ENCODE results near the gene ACIN1.

ACIN1 gene

DNA sequence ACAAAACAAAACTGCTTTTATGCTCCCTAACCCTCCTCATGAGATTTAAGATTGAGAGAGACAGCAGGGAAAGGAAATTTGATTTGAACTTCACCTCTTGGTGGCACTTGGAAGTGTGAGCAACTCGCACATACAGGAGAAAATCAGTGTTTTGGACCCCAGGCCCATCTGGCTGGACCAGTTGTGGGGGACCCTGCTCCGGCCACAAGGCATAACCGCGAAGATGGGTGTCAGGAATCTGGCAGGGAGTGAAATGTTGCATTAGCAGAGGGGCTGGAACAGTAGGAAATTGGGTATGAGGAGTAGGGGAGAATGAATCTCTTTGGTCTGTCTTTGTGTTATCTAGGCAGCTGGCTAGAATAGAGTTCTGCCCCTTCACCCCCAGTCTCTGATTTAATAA is 8.6 kb upstream of the ACIN1 start:
- no peak for DNase-seq

DNA sequence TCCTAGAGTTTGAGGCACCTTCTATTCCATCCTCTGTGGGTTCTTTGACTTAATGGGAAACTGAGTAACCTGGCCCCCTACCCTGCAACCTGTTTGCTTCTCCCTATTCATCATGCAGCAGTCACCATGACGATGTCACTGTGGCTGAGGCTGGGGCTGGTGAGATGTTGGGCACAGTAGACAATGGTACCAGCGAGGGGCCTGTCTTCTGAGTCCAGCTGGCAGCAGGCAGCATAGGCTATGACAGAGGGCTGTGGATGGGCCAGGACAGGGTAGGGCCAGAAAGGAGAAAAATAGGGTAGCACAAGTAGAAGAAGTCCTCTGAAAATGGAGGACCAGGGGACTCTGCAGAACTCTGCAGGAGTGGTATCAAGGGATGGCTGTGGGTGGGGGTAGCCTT is 7.9 kb upstream of the ACIN1 start:
- no peak for DNase-seq

DNA sequence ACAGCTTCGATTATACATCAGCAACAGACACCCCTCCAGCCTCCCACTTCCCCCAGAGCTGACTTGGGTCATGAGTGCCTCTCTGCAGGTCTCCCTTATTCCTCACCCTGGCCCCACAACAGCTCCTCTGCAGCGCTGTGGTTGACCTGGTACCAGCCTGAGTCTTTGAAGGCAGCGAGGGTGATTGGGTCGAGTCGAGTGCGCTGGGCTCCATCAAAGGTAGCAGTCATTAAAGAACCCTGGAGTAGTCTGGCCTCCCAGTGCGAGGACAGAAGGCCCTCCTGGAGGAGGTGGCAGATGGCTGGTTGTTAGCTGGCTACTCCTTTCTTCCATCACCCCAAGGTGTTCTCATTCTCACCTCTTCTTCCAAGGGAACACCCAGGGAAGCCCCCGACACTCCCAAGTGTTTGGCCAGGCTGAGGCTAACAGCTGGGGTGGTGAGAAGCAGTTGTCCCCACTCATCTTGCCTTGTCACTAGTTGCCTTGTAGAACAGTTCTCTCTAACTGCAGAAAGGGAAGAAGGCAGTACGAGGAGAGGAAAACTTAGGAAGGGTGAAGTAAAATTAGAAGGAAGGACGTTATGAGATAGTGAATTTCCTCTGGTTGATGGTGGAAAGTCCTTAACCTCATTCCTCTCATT is 7.2 kb upstream of the ACIN1 start:
- no peak for DNase-seq

DNA sequence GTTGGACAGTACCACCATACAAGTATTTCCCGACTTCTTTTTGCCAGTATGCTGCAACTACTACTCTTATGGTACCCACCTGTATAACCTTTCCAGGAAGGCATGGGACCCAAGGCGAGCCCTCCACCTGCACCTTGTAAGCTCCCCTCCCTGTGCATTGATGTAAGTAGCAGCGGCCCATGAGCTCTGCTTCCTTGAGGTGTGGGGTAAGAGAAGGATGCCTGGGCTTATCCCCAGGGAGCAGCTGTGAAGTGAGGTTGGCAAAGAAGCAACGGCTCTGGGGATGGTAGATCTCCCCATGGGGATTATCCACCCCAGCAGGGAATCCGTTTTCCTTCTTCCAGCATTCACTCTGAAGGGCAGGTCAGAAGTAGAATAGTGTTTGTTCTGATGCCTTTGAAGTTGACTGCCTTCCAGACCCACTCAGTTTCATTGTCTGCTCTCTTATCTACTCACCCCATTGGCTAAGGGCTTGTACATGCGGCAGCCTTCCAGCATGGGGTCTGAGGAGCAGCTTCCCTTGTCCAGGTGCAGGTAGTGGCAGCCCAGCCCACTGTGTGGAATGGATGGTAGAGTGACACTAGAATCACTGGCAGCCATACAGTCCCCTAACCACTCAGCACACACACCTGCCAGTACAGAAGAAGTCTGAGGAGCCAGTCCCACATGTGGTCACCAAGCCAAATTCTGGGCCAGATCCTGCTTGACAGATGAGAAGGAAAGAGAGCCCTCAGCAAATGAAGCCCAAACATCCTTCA is 6.5 kb upstream of the ACIN1 start:
- DNase-seq: no peak

DNA sequence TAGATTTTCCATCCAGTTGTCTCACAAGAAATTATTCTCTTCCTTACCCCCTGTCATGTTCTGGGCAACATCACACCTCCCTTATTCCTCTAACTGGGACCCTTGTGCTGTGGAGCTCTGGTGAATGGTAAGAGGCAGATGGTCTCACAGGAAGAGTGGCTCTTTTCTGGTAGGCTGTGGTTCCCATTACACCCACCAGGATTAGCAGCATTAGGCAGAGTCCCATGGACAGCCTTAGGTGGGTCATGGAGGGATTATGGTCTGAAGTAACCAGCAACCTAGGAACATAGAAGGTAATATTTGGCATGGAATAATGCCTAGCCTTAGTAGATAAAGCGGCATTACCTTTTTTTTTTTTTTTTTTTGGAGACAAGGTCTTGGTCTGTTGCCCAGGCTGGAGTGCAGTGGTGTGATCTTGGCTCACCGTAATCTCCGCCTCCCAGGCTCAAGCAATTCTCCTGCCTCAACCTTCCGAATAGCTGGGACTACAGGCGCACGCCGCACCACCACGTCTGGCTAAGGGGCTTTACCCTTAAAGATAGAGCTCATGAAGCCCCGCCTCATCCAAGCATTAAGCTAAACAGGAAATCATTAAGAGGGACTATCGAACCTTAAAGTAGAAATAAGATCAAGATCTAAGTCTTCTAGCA is 4.4 kb upstream of the ACIN1 start:
- no peak for DNase-seq

DNA sequence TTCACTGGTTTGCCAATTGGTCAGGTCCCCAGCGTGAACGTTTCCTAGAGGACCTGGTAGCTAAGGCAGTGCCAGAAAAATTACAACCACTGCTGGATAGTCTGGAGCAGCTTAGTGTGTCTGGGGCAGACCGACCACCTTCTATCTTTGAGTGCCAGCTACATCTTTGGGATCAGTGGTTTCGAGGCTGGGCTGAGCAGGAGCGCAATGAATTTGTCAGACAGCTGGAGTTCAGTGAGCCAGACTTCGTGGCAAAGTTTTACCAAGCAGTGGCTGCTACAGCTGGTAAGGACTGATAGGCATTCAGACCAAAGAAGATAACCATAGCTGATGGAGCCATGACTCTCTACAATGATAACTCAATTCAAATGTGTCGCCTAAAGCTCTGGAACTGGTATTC is 2.9 kb upstream of the ACIN1 start:
- DNase-seq: no peak

DNA sequence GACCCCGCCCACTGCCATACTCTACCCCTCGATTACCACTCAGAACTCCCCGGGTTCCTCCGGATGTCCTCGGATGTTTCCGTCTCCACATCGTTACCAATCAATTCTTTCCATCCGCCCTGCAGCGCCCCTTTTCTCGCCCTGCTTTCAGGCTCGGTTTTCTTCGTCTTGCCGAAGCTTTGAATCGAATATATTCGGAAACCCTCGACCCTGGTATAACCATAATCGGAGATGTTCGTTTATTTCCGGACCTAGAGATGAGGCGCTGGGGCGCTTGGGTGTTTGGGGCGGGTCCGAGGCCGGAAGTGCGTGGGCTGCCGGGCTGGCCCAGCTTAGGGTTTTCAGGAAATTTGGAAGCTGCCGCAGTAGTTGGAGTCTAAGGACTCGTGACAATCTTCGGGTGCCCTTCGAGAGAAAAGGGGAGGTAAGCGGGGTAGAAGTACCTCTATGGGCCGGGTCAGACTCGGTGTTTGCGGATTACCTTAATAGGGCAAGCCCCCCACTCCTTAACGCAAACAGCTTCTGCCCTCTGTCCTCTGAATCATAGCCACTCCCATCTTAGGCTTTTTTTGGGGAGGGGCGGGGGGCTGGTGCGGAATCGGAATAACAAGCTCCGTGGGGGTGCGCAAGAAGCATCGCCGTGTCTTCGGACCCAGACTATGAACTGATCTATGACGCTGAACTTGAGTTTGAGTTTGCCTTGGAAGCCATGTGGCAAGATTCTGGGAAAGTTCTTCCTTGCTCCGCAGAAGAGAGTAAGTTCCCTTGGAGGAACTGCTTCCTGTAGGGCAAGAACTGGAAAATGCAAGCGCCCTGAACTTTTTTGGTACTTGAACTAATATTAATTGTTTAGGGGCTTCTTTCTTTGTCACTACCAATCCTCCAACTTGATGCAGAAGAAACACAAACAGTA is 516 bp upstream of the ACIN1 start, which contains the start of gene C14orf119:
Gene C14orf119, plus strand, starts transcription at position 310 of the 913 bp plus-strand sequence. CDS start 2,154 bp downstream, outside the sequence.
- DNase-seq: no peak

DNA sequence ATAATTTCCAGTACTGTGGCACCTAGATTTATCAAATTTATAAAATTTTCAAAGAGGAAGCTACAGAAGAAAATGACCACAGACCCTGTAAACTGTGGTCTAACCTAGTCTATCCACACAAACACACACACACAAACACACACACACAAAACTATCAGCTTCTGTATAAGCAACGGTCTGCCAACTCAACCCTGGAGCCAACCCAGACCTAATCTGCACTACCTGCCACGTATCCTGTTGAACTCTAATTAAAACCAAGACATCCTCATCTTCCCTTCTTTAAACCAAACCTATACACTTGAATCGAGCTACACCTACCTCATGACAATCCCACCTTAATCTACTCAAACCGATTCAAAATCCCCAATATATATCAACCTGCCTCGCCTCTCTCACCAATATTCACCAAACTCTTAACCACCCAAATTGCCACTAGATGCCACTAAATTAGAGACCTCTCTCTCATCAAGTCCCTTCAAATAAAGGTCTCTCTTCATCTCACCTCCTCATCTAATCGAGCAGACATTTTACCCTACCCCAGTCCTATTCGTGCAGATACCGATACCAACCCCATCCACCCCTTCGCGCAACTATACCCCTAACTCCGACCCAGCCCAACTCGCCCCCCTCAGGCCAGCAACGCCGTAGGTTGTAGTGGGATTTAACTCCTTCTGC is 808 bp downstream of the ACIN1 start:
- DNase-seq: no peak

DNA sequence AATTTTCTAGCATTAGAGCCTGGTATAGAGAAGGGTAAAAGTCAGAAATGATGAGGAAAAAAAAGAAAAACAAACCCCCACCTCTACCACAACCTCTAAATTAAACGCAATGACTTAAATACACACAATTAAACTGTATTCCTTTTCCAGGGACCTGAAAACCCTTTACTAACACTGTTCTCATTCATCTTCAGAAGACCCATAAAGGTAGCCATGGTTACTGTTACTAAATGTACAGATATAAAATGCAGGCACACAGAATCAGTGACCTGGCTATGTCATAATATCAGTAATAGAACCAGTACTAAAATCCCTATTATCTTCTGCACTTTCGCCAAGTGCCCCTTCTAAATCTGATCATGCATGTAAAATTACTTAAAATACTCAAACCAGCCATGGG is 1.4 kb downstream of the ACIN1 start:
- DNase-seq: no peak

DNA sequence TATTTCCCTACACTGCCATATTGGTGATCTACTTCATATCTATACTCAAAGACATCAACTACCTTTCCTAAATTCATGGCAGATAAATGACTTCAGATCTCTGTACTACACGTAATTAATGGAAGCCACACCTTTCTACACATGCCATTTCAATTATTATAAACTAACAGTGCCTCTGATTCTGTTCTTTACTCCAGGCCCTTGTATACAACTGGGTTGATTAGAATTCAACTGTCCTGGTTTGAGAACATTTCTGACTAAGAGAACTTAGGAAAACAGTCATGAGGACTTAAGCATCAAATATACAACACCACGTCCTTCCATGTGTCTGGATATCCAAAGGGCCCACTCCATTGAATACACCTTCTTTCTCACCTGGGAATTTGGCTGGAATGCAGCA is 1.8 kb downstream of the ACIN1 start:
- no peak for DNase-seq

DNA sequence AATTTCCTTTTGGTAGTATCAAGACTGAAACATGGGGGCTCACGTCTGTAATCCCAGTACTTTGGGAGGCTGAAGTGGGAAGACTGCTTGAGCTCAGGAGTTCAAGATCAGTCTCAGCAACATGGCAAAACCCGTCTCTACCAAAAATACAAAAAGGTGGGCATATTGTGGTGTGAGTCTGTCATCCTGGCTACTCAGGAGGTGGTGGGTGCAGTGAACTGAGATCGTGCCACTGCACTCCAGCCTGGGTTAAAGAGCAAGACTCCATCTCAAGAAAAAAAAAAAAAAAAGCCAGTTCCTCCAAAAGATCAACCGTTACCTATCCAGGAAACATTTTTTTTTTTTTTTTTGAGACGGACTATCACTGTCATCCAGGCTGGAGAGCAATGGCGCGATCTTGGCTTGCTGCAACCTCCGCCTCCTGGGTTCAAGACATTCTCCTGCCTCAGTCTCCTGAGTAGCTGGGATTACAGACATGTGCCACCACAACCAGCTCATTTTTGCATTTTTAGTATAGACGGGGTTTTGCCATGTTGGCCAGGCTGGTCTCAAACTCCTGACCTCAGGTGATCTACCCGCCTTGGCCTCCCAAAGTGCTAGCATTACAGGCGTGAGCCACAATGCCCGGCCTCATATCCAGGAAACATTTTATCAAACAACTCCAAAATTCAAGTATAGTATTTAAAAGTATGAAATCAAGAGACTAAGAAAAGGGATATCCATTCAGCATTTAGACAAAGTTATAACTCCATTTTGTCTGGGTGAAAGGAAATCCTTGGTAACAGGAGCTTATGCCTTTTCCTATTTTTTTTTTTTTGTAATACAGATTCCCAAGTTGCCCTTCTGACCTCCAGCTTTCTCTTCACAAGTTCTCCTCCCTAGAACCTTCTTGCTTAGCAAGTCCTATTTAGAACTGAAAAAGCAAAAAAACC is 3.4 kb downstream of the ACIN1 start:
- no peak for DNase-seq

DNA sequence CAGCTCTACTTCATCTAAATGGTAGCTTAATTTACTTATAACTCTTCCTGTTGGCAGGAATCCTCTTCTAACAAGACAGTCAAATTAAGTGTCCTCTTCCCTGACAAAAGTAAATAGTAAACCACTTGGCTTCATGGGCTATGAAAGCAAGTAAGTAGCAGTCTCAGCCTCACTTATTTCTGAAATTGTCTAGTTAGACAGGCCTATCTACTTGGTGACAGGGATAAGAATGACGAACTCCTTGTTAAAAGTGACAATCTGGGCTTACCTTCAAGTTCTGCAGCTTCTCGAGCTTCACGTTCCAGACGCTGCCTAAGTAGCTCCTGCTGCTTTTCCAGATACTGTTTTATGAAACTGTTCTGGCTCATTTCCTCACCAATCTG is 4.7 kb downstream of the ACIN1 start:
- DNase-seq: no peak

DNA sequence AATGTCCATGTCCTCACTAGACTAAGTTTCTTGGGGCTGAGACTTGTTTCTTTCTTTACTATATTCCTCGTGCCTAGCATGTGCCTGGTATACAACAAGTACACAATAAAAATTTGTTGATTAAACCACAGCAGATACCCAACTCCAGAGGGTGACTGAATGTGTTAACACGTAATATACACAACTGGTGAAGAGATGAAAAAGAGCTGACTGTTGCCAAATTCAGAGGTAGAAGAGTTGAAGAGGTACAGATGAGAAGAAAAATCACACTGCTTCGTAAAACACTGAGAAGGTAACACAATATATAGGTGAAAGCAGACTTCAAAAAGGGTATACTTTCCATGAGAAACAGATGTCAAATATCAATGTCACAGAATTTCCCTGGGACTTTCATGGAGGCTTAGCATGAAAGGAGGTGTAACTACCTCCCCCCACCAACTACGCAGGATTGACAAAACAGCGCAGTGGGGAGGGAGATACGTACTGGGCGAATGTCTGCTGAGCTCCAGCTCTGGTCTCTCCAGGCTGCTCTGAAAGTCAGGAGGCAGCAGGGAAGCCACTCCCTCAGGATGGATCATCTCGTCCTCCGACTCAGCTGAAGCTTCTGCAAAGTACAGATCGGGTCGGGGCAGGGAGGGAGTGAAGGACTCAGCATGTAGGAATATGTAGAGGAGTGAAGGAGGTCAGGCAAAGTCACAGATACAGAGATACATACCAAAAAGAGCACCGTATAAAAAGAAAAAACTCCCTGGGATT is 5.3 kb downstream of the ACIN1 start:
- DNase-seq: no peak

DNA sequence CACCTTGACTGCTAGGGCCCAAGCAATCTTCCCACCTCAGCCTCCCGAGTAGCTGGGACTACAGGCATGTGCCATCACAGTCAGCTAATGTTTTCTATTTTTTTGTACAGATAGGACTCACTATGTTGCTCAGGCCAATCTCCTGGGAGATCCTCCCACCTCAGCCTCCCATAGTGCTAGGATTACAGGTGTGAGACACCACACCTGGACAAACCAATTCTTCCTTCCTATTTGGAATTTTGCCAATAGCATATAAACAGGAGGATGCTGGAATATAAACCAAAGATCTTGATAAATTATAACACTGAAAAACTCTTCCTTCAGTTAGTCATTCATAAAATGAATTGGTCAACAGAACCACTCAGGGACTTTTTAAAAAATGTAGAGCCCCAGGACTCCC is 8.4 kb downstream of the ACIN1 start:
- no peak for DNase-seq

DNA sequence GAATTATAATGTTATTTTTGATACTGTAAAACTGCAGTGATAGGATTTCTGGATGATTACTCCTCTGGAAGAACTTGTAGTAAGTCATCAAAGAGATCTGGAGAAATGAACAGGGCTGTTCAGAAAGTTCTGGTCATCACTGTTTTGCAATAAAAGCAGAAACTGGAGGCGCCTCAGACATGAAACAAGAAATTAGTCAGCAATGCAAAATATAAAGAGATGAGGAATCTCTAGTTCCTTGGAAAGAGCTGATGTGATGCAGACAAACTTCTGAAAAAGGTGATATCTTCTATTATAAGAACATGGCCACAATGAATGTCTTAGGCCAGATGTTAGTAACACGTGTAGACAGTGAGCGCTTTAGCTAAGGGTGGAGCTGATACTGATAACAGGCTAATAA is 9.5 kb downstream of the ACIN1 start:
- DNase-seq: no peak

DNA sequence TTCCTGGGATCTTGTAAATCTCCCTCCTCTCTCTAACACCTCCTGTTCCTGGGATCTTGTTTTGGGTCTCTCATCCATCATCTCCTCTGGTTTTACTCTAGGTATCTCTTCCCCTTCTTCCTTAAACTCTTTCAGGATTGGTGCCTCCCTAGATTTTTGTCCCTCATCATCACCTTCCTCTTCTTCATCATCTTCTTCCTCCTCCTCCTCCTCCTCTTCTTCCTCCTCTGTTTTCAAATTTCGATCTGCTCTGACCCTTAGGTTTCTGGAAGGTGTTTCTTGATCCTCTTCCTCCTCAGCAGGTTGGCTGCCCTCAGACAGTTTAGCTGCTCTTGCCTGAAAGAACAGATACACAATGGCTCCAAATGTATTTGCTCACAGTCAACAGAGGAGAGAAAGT is 14.5 kb downstream of the ACIN1 start:
- no peak for DNase-seq

DNA sequence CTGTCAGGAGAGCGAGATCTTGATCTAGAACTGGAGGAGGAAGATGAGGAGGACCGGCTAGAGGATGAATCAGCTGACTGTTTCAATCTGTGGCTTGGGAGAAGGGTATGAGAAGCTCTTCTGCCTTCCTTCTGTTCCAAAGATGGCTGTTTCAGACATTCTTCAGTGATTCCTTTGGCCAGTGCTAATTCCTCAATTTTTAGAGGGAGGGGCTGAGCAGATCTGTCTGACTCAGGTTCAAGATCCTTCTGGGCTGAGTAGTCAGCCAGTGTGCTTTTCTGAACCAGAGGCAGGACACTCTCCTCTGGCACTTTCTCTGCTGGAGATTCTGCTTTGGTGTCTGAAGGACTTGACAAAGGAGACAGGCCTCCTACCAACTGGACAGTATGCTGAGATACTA is 15.2 kb downstream of the ACIN1 start:
- DNase-seq: no peak

DNA sequence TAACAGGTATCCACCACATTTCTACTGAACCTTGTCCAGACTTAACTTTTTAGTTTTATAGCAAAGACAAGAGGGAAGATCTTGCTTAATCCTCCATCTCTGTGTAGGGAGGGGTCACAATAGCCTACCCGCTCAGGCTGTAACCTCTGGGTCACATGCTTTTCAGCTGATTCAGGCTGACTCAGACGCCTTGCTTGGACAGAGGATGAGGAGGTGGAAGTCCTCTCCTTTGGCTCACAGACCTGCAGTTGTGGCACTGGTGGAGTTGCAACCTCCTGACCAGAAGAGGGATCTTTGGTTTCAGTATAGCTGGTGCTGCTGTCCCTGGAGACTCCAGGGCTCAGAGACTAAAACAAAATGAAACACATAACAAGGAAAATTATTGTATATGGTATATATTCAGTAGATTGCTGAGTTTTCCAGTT is 16.2 kb downstream of the ACIN1 start:
- DNase-seq: no peak

DNA sequence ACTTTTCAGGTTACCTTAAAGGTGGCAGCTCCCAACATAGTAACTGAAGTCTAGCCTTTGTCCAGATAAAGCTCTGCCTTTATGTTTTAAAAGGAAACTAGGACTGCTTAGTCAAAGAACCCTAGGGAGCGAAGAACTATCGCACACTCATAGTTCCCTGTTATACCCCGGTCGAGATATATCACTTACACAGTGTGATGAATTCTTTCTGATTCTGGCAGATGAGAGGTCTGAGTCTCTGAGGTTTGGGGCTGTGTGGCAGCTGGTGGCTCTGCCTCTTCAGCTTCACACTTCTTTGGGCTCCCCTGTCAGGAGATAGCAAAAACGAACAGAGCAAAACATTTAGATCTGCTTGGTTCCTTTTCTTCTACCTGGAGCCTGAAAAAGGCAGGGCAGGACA is 17.0 kb downstream of the ACIN1 start:
- no peak for DNase-seq

DNA sequence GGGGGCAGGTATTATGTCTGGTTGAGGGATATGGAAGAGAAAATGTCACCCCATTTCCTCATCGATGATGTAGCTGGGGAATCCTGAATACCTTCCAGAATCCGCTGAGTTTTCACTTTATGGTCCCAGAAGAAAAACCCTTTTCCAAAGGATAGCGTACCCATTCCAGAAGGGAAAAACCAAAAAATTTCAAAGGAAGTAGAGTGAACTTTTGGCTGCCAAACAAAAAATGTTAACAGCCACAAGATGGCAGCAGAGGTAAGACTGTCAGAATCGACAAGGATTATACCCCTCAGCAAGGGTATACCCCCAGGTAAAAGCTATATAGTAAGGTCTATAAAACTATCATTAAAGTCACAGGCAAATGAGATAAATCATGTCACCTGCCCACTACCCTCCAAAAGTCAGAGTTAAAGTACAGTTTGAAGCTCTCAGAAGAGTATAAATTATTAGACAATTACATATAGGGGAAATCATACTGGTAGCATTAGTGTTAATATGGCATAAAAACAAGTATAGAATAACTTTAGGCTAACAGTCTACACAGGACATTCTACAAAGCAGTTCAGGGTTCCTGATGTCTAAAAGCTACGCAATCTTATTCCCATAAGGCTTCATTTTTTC is 18.0 kb downstream of the ACIN1 start:
- no peak for DNase-seq

Measured in NCI-H1105 treated with DMSO at 0.1 percent for 48 hours (cell line).